Measurements from ENCODE around the gene RSAD1. TPM values are rescaled to one million over a fixed set of nuclear protein-coding genes. Genes with fewer than 3 reads are reported as not detected.

Gene RSAD1
- polyA plus RNA-seq, 1 of the 3 experiments (the other 2 are of a cell fraction) = 44.7 TPM

- TF ChIP-seq MXI1 (IDR thresholded peaks at IDR 0.05; ENCODE audit: low read depth, low read length) (no peak), TAF1 (IDR thresholded peaks at IDR 0.05; ENCODE audit: borderline replicate concordance, low read depth, low read length) (no peak), REST (IDR thresholded peaks at IDR 0.05; ENCODE audit: low read depth, low read length) (no peak), PBX3 (IDR thresholded peaks at IDR 0.05) (no peak)
- Histone ChIP-seq H3F3A (replicated peaks; ENCODE audit: insufficient read depth) (peaks cover 3% of the 10 kb centered on the region), H3K4me3 (ENCODE audit: low read depth in 2 of 2, low read length in 1 of 2) (no peak overlapping the region), H2AFZ (ENCODE audit: low read depth) (no peak overlapping the region), H3K36me3 (replicated peaks in 1 of 2; ENCODE audit: control insufficient read depth in 1 of 2, insufficient read depth in 2 of 2, low read length in 1 of 2) (no peaks in the 10 kb centered on the region), H4K20me1 (ENCODE audit: insufficient read depth) (peaks cover 9% of the 10 kb centered on the region; the same call in 1 of the 2 replicates), H3K9ac (no peak overlapping the region), H3K79me2 (ENCODE audit: insufficient read depth) (peaks cover 9% of the 10 kb centered on the region; the same call in 1 of the 2 replicates), H3K9me2 (no peaks in the 10 kb centered on the region), H3K4me2 (no peak overlapping the region), H3K27ac (ENCODE audit: low read depth in 2 of 2, low read length in 1 of 2) (no peak overlapping the region), H3K4me1 (ENCODE audit: control insufficient read depth in 1 of 2, insufficient read depth in 2 of 2, low read depth in 1 of 2, low read length in 1 of 2) (peaks cover 0 to 10% of the 10 kb centered on the region in 2 experiments; a peak in 1 of 4 replicates), H3K9me3 (no peaks in the 10 kb centered on the region), H3K27me3 (ENCODE audit: insufficient read depth) (no peaks in the 10 kb centered on the region)
- ChIA-PET CTCF (interaction anchor here (0.9 to 3.1 kb wide), 4 partner anchors 10 to 106 kb away, joined by 3 to 10 read pairs (median 4); partner anchors contain the start of gene LRRC59), POLR2A (interaction anchor here (0.6 kb wide), 1 partner anchor 156 kb away, joined by 3 read pairs; no protein-coding TSS in a partner anchor)
- 78% methylated on average over 4 of the region's 4 CpGs for WGBS (ENCODE audit: low lambda C conversion rate)
- no peak for DNase-seq
These were observed 38.4 kb upstream of the RSAD1 start for GRCh38 chr17:50440172-50440837.

DNA sequence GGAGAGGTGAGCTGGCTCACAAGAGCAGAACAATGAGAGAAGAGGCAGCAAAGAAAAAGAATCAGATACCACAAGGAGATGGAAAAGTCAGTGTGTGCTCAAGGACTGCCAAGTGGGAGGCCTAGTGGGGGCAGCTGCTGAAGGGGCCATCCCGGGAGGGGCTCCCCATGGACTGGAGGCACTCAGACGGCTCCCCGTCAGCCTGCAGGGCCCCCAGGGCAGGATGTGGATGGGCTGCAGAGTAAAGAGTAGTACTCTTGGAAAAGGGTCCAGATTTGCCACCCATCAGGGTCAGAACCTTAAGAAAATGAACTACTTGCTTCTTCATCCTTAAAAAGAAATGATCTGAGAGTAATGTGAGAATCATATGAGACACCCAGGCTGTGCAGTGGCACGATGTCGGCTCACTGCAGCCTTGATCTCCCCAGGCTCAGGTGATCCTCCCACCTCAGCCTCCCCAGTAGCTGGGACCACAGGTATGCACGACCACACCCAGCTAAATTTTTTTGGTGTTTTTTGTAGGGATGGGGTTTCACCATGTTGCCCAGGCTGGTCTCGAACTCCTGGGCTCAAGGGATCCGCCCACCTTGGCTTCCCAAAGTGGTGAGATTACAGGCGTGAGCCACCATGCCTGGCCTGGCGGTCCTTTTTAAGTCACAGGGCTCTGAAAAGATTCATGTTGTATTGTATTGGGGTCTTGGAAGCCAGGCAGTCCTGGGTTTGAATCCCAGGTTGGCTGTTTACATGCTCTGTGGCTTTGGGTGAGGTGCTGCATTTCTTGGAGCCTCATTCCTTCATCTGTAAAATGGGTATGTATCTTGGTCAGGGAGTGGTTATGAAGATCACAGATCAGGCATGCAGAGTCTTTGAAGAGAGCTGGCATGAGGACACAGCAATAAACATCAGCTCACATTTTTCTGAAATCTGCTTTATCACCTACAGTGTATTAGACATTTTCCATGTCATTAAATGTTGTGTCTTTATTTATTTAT lies 37.5 kb upstream of the RSAD1 start:
- Histone ChIP-seq H3K9me3 (no peaks in the 10 kb centered on the region), H4K20me1 (ENCODE audit: insufficient read depth) (peaks cover 9% of the 10 kb centered on the region; the same call in 1 of the 2 replicates), H3F3A (replicated peaks; ENCODE audit: insufficient read depth) (peaks cover 3% of the 10 kb centered on the region), H3K27me3 (ENCODE audit: insufficient read depth) (no peaks in the 10 kb centered on the region), H3K4me2 (no peak overlapping the region), H3K4me3 (ENCODE audit: low read depth in 2 of 2, low read length in 1 of 2) (no peak overlapping the region), H3K36me3 (replicated peaks in 1 of 2; ENCODE audit: control insufficient read depth in 1 of 2, insufficient read depth in 2 of 2, low read length in 1 of 2) (no peaks in the 10 kb centered on the region), H3K4me1 (ENCODE audit: control insufficient read depth in 1 of 2, insufficient read depth in 2 of 2, low read depth in 1 of 2, low read length in 1 of 2) (peaks cover 0 to 10% of the 10 kb centered on the region in 2 experiments; a peak in 1 of 4 replicates), H2AFZ (ENCODE audit: low read depth) (no peak overlapping the region), H3K79me2 (ENCODE audit: insufficient read depth) (peaks cover 9% of the 10 kb centered on the region; the same call in 1 of the 2 replicates), H3K9me2 (no peaks in the 10 kb centered on the region), H3K9ac (no peak overlapping the region), H3K27ac (ENCODE audit: low read depth in 2 of 2, low read length in 1 of 2) (no peak overlapping the region)
- CTCF ChIA-PET = interaction anchor here (0.9 to 3.1 kb wide), 7 partner anchors 9 to 105 kb away, joined by 3 to 10 read pairs (median 4); partner anchors contain the start of genes LRRC59 and RSAD1
- POLR2A ChIA-PET = interaction anchor here (0.6 kb wide), 1 partner anchor 156 kb away, joined by 3 read pairs; no protein-coding TSS in a partner anchor
- no peak for TF ChIP-seq TEAD4 (IDR thresholded peaks at IDR 0.05; ENCODE audit: borderline replicate concordance, insufficient read depth)
- no peak for TF ChIP-seq GATA2 (CRISPR knock-in tag; IDR thresholded peaks at IDR 0.05)
- TF ChIP-seq POLR2AphosphoS5 (IDR thresholded peaks at IDR 0.05; ENCODE audit: low read depth, low read length) = no peak
- TF ChIP-seq NFIC (IDR thresholded peaks at IDR 0.05; ENCODE audit: borderline replicate concordance) = no peak
- no peak for TF ChIP-seq SIN3A (IDR thresholded peaks at IDR 0.05; ENCODE audit: borderline replicate concordance, low read depth, low read length)
- no peak for TF ChIP-seq RFX5 (IDR thresholded peaks at IDR 0.05; ENCODE audit: low read length)
- no peak for TF ChIP-seq SMC3 (IDR thresholded peaks at IDR 0.05; ENCODE audit: low read depth, low read length)
- TF ChIP-seq YY1 (IDR thresholded peaks at IDR 0.05; ENCODE audit: low read depth) = no peak
- TF ChIP-seq TAF1 (IDR thresholded peaks at IDR 0.05; ENCODE audit: borderline replicate concordance, low read depth, low read length) = no peak
- no peak for TF ChIP-seq RCOR1 (IDR thresholded peaks at IDR 0.05; ENCODE audit: low read length)
- no peak for TF ChIP-seq RXRA (IDR thresholded peaks at IDR 0.05; ENCODE audit: borderline replicate concordance, low read depth)
- no peak for TF ChIP-seq MXI1 (IDR thresholded peaks at IDR 0.05; ENCODE audit: low read depth, low read length)
- 88% methylated on average over 10 of the region's 10 CpGs for WGBS (ENCODE audit: low lambda C conversion rate)
- no peak for DNase-seq

Data from SK-N-SH (cell line).